Caco-2 (cell line): ENCODE measurements around the gene RABL6. TPM values are rescaled to one million over a fixed set of nuclear protein-coding genes. Genes with fewer than 3 reads are reported as not detected.

ENCODE experiments used
- BruUV-seq: library from RNA; stranded (reverse); fragments of 400-500 nt; replicated peaks from 2 replicates; lab custom pipeline; 2021; lab: Mats Ljungman, UMichigan
- CTCF ChIA-PET: fragments of 300-600 bp; sonication (Branson Sonifier 250); formaldehyde crosslinking; loops from one replicate; lab custom pipeline; 2022; ENCODE audit warnings: antibody characterized with exemption; lab: Charles Lee
- POLR2A ChIA-PET: fragments of 300-600 bp; sonication (Branson Sonifier 250); formaldehyde crosslinking; loops from one replicate; lab custom pipeline; 2022; ENCODE audit warnings: antibody characterized with exemption; lab: Charles Lee
- DNase-seq, 2 experiments: peaks; one replicate each; pipeline versions ENCODE4 v3.0.0 to v3.0.0-alpha.2; 2020 to 2022
- H3K27me3 ChIP-seq: replicated peaks from 2 replicates; pipeline ENCODE4 v1.6.0; 2011; ENCODE audit warnings: low read length; ENCODE audit not compliant: control insufficient read depth, insufficient read depth
- H3K36me3 ChIP-seq: 2 replicates; pipeline ENCODE4 v1.5.1; 2011; ENCODE audit warnings: low read length; ENCODE audit not compliant: control insufficient read depth, insufficient read depth
- H3K4me1 ChIP-seq: fragments of 250-450 bp; sonication (Bioruptor Pico); 2 replicates; pipeline ENCODE4 v1.5.1; 2020; ENCODE audit warnings: mild to moderate bottlenecking
- H3K4me3 ChIP-seq: 2 replicates; pipeline ENCODE4 v1.5.1; 2011; ENCODE audit warnings: low read depth, mild to moderate bottlenecking, control low read depth, low read length
- H3K9me3 ChIP-seq: fragments of 250-450 bp; sonication (Bioruptor Pico); 2 replicates; pipeline ENCODE4 v1.5.1; 2020; ENCODE audit warnings: mild to moderate bottlenecking, moderate library complexity
- H3K27ac Mint-ChIP-seq: one replicate; pipeline ENCODE4 v1.8.0; 2022; ENCODE audit warnings: mixed read lengths; ENCODE audit not compliant: unreplicated experiment
- H3K27me3 Mint-ChIP-seq: one replicate; pipeline ENCODE4 v1.8.0; 2022; ENCODE audit warnings: mixed read lengths; ENCODE audit not compliant: insufficient read depth, unreplicated experiment
- H3K36me3 Mint-ChIP-seq: one replicate; pipeline ENCODE4 v1.8.0; 2022; ENCODE audit warnings: mild to moderate bottlenecking, mixed read lengths; ENCODE audit not compliant: insufficient read depth, unreplicated experiment
- H3K4me1 Mint-ChIP-seq: one replicate; pipeline ENCODE4 v1.8.0; 2022; ENCODE audit warnings: low read depth, mixed read lengths; ENCODE audit not compliant: unreplicated experiment
- H3K4me3 Mint-ChIP-seq: one replicate; pipeline ENCODE4 v1.8.0; 2022; ENCODE audit warnings: mild to moderate bottlenecking, moderate library complexity, mixed read lengths; ENCODE audit not compliant: unreplicated experiment
- H3K9me3 Mint-ChIP-seq: one replicate; pipeline ENCODE4 v1.8.0; 2022; ENCODE audit warnings: mixed read lengths; ENCODE audit not compliant: unreplicated experiment
- CTCF ChIP-seq, 2 experiments: fragments of 200-600 bp in 1 of 2; IDR thresholded peaks; 1 replicate in 1 of 2; 2 replicates in 1 of 2; pipeline versions ENCODE4 v1.5.1 to v1.8.0; 2011 to 2022; ENCODE audit warnings: antibody characterized with exemption in 1 of 2, control low read depth in 1 of 2, inconsistent platforms in 1 of 2, low read depth in 1 of 2, low read length in 1 of 2, mild to moderate bottlenecking in 1 of 2, moderate library complexity in 1 of 2; ENCODE audit not compliant: insufficient read depth in 1 of 2, severe bottlenecking in 1 of 2, unreplicated experiment in 1 of 2
- intact Hi-C: fragments of 100-400 bp; cut with micrococcal nuclease; formaldehyde crosslinking; loops from one replicate; pipeline ENCODE4 v1.10.0; 2022; ENCODE audit not compliant: unreplicated experiment
- total RNA-seq: library from RNA; stranded (reverse); gene quantifications from 2 replicates; pipeline ENCODE4 v1.2.3, GENCODE V29; 2022

RABL6 gene
- total RNA-seq, 1 experiment from 2014 or later = 138 TPM

GRCh38 chr9:136851941-136852663, 44.4 kb downstream of the RABL6 start, which contains the start of gene MAMDC4:
Gene MAMDC4, plus strand, starts transcription at chr9:136852346. Its CDS starts 71 bp downstream, at chr9:136852417.
- Histone ChIP-seq H3K27me3 (no peaks in the 10 kb centered on the region), H3K9me3 (no peaks in the 10 kb centered on the region), H3K4me1 (peaks cover 8% of the 10 kb centered on the region; the same call in 1 of the 2 replicates), H3K36me3 (peaks cover 1% of the 10 kb centered on the region; the same call in 1 of the 2 replicates), H3K4me3 (no peak within 1 kb of the TSS)
- BruUV-seq = no TSS peak
- peak within 1 kb of the TSS; percentile 87 for H3K27ac Mint-ChIP-seq
- ChIA-PET POLR2A (interaction anchor here (0.6 kb wide), 1 partner anchor 30 kb away, joined by 3 read pairs; no protein-coding TSS in a partner anchor), CTCF (no interaction called here)
- peak within 1 kb of the TSS; percentile 45 for H3K4me3 Mint-ChIP-seq
- H3K9me3 Mint-ChIP-seq = no peaks in the 10 kb centered on the region
- TF ChIP-seq CTCF (IDR thresholded peaks at IDR 0.05; ENCODE audit: insufficient read depth in 1 of 2, low read depth in 1 of 2, low read length in 1 of 2, severe bottlenecking in 1 of 2, unreplicated experiment in 1 of 2) = no peak
- H3K4me1 Mint-ChIP-seq = no peaks in the 10 kb centered on the region
- no peaks in the 10 kb centered on the region for H3K27me3 Mint-ChIP-seq
- intact Hi-C loops = no loop called here
- no peak for DNase-seq
- H3K36me3 Mint-ChIP-seq = peaks cover 76% of the 10 kb centered on the region

DNA sequence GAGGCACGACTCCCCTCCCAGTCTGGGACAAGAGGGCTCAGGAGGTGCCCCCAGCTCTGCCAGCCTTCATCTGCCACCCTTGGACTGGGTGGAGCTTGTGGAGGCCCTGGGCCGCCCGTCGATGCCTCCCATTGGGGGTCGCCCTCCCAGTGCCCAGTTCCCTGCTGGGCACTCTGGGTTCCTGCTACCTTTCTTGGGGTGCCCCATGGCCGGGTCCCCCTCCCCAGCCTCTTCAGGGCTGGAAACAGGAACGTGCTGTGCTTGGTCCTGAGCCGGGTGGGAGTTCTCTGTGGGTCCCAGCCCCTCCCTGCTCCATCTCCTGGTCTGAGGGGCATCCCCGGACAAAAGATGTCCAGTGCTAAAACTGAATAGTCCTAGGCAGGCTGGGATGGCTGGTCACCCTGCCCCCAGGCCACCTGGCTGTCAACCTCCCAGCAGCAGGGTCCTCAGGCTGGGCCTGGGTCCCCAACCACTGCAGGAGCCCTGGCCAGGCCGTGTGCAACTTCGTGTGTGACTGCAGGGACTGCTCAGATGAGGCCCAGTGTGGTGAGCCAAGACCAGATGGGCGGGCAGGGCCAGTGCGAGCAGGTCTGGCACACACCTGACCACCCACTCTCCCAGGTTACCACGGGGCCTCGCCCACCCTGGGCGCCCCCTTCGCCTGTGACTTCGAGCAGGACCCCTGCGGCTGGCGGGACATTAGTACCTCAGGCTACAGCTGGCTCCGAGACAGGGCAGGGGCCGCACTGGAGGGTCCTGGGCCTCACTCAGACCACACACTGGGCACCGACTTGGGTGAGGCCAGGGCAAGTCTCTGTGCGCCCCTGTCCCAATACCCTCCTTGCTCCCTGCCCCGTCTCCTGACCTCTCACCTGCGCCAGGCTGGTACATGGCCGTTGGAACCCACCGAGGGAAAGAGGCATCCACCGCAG, 45.2 kb downstream of the RABL6 start:
- ChIA-PET CTCF (no interaction called here), POLR2A (no interaction called here)
- Histone ChIP-seq H3K4me1 (peaks cover 8% of the 10 kb centered on the region; the same call in 1 of the 2 replicates), H3K27me3 (no peaks in the 10 kb centered on the region), H3K36me3 (peaks cover 1% of the 10 kb centered on the region; the same call in 1 of the 2 replicates), H3K9me3 (no peaks in the 10 kb centered on the region), H3K4me3 (no peak overlapping the region)
- BruUV-seq = no TSS peak
- peak in 1 of 2 experiments; percentile 36 for DNase-seq
- intact Hi-C loops = no loop called here
- no peaks in the 10 kb centered on the region for H3K27me3 Mint-ChIP-seq
- H3K9me3 Mint-ChIP-seq = no peaks in the 10 kb centered on the region
- no peak overlapping the region for H3K27ac Mint-ChIP-seq
- no peaks in the 10 kb centered on the region for H3K4me1 Mint-ChIP-seq
- TF ChIP-seq CTCF (IDR thresholded peaks at IDR 0.05; ENCODE audit: insufficient read depth in 1 of 2, low read depth in 1 of 2, low read length in 1 of 2, severe bottlenecking in 1 of 2, unreplicated experiment in 1 of 2) = no peak
- no peak overlapping the region for H3K4me3 Mint-ChIP-seq
- peaks cover 78% of the 10 kb centered on the region for H3K36me3 Mint-ChIP-seq

DNA sequence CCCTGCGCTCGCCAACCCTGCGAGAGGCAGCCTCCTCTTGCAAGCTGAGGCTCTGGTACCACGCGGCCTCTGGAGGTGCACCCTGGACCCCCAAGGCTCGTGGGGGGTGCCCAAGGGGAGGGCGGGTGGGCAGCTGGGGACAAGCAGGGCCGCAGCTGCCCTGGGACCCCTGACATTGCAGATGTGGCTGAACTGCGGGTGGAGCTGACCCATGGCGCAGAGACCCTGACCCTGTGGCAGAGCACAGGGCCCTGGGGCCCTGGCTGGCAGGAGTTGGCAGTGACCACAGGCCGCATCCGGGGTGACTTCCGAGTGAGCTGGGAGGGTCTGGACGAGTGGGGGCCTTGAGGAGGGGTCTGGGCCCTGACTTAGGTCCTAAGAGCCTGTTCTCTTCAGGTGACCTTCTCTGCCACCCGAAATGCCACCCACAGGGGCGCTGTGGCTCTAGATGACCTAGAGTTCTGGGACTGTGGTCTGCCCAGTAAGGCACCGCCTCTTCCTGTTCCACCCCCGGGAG, 45.9 kb downstream of the RABL6 start:
- H3K36me3 Mint-ChIP-seq = peaks cover 78% of the 10 kb centered on the region
- BruUV-seq = no TSS peak
- intact Hi-C loops = no loop called here
- Histone ChIP-seq H3K4me3 (no peak overlapping the region), H3K27me3 (no peaks in the 10 kb centered on the region), H3K4me1 (peaks cover 8% of the 10 kb centered on the region; the same call in 1 of the 2 replicates), H3K36me3 (peaks cover 1% of the 10 kb centered on the region; the same call in 1 of the 2 replicates), H3K9me3 (no peaks in the 10 kb centered on the region)
- H3K9me3 Mint-ChIP-seq = no peaks in the 10 kb centered on the region
- no peak overlapping the region for H3K4me3 Mint-ChIP-seq
- ChIA-PET CTCF (no interaction called here), POLR2A (no interaction called here)
- no peaks in the 10 kb centered on the region for H3K27me3 Mint-ChIP-seq
- DNase-seq = peak in 1 of 2 experiments; percentile 33
- no peaks in the 10 kb centered on the region for H3K4me1 Mint-ChIP-seq
- TF ChIP-seq CTCF (IDR thresholded peaks at IDR 0.05; ENCODE audit: insufficient read depth in 1 of 2, low read depth in 1 of 2, low read length in 1 of 2, severe bottlenecking in 1 of 2, unreplicated experiment in 1 of 2) = no peak
- no peak overlapping the region for H3K27ac Mint-ChIP-seq
